Ectodermal cell (in vitro differentiated cells): ENCODE results near the gene TMEM219.

Experiments
- H3K27ac ChIP-seq: 2 replicates; pipeline ENCODE4 v1.7.0; 2013; ENCODE audit warnings: mild to moderate bottlenecking, low read depth, low read length; ENCODE audit not compliant: insufficient read depth, poor library complexity, severe bottlenecking
- H3K27me3 ChIP-seq: 2 replicates; pipeline ENCODE4 v1.7.0; 2013; ENCODE audit warnings: mild to moderate bottlenecking, low read length; ENCODE audit not compliant: insufficient read depth, control insufficient read depth, poor library complexity, severe bottlenecking
- H3K36me3 ChIP-seq: one replicate; pipeline ENCODE4 v1.7.0; 2013; ENCODE audit warnings: low read length; ENCODE audit not compliant: control insufficient read depth, insufficient read depth
- H3K4me1 ChIP-seq: one replicate; pipeline ENCODE4 v1.7.0; 2013; ENCODE audit warnings: low read length; ENCODE audit not compliant: control insufficient read depth, insufficient read depth
- H3K4me3 ChIP-seq: 2 replicates; pipeline ENCODE4 v1.7.0; 2013; ENCODE audit warnings: low read depth, low read length, control low read depth; ENCODE audit not compliant: insufficient read depth
- H3K9me3 ChIP-seq: 2 replicates; pipeline ENCODE4 v1.7.0; 2013; ENCODE audit warnings: mild to moderate bottlenecking, low read length, moderate library complexity; ENCODE audit not compliant: control insufficient read depth
- WGBS, 2 experiments: methylation state at CpG; one replicate each; pipeline ENCODE4 v1.1.7; 2013; ENCODE audit warnings: missing lambda C conversion rate in 2 of 2; 5-methylcytosine and 5-hydroxymethylcytosine counted together

Gene TMEM219

GRCh38 chr16:29995911-29996765 lies 34.3 kb downstream of the TMEM219 start, which contains the start of gene INO80E:
Gene INO80E (plus strand): TSS chr16:29996241. CDS start chr16:29996311, 70 bp downstream.
- WGBS, 2 experiments: 0 to 1% methylated on average over 65 of the region's 65 CpGs
- H3K27ac ChIP-seq: peak within 1 kb of the TSS; percentile 44
- H3K27me3 ChIP-seq: no peaks in the 10 kb centered on the region
- peaks cover 12% of the 10 kb centered on the region for H3K4me1 ChIP-seq
- no peaks in the 10 kb centered on the region for H3K9me3 ChIP-seq
- peaks cover 11% of the 10 kb centered on the region for H3K36me3 ChIP-seq
- peak within 1 kb of the TSS; percentile 90 for H3K4me3 ChIP-seq

- Histone ChIP-seq H3K4me3 (peak overlapping the region; percentile 90), H3K36me3 (peaks cover 8% of the 10 kb centered on the region), H3K4me1 (peaks cover 12% of the 10 kb centered on the region), H3K27ac (no peak overlapping the region), H3K9me3 (no peaks in the 10 kb centered on the region), H3K27me3 (no peaks in the 10 kb centered on the region)
- 36 to 39% methylated on average over 9 of the region's 9 CpGs for WGBS, 2 experiments
Observed at GRCh38 chr16:29996766-29997250, 34.9 kb downstream of the TMEM219 start.

DNA sequence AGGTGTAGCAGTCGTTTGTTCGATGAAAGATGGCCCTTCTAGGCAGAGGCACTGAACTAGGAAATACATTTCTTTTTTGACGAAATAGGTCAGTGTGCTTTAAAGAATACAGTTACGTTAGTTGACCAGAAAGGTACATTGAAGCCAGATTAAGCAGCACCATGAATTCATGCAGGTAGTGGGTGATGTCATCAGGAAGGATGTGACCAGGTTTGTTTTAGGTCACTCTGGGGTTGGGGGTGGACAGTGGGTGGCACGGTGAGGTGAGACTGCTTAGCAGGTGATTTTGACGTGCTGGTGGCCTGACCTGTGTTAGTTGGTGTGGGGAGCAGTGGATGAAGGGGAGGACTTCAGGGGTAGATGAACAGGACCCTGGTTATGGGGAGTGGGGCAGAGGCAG lies 37.7 kb downstream of the TMEM219 start:
- Histone ChIP-seq H3K4me3 (no peak overlapping the region), H3K27ac (no peak overlapping the region), H3K27me3 (no peaks in the 10 kb centered on the region), H3K36me3 (no peaks in the 10 kb centered on the region), H3K9me3 (no peaks in the 10 kb centered on the region), H3K4me1 (peaks cover 6% of the 10 kb centered on the region)
- 93 to 95% methylated on average over 6 of the region's 6 CpGs for WGBS, 2 experiments

GRCh38 chr16:30000735-30001631 lies 39.1 kb downstream of the TMEM219 start:
- Histone ChIP-seq H3K4me3 (no peak overlapping the region), H3K27ac (no peak overlapping the region), H3K9me3 (no peaks in the 10 kb centered on the region), H3K4me1 (peaks cover 4% of the 10 kb centered on the region), H3K36me3 (no peaks in the 10 kb centered on the region), H3K27me3 (no peaks in the 10 kb centered on the region)
- 75% methylated on average over 33 of the region's 33 CpGs for WGBS, 2 experiments

DNA sequence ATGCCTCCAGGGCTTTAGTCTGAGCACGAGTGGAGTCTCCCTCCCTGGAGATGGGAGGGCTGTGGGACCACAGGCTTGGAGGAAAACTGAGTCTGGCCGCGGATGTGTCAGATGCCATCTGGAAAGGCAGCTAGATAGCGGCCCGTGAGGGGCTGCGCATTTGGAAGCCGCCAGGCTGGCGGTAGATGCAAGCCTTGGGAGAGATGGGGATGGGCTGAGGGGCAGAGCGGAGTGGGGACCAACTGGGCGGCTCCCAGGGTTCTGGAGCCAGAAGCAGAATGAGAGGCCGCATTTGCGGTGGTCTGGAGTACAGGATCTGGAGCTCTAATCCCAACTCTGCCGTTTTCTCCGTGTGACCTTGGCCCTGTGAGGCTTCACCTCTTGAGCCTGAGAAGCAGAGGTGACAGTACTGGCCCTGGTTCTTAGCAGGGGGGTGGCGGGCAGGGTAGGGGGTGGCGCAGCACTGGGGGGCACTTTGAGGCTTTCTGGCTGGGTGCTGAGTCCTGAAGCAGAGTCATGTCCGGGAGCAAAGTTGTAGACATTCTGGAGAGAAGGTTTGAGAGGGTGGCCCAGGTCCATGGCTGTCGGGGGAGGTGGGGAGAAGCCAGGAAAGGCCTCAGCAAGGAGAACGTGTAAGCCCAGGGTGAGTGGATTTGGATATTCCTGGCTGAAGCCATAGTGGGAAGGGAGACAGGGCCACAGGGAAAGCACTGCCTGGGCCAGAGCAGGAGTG lies 40.9 kb downstream of the TMEM219 start:
- Histone ChIP-seq H3K27ac (no peak overlapping the region), H3K36me3 (no peaks in the 10 kb centered on the region), H3K4me1 (no peaks in the 10 kb centered on the region), H3K9me3 (no peaks in the 10 kb centered on the region), H3K27me3 (no peaks in the 10 kb centered on the region), H3K4me3 (no peak overlapping the region)
- WGBS, 2 experiments: 92% methylated on average over 19 of the region's 19 CpGs

DNA sequence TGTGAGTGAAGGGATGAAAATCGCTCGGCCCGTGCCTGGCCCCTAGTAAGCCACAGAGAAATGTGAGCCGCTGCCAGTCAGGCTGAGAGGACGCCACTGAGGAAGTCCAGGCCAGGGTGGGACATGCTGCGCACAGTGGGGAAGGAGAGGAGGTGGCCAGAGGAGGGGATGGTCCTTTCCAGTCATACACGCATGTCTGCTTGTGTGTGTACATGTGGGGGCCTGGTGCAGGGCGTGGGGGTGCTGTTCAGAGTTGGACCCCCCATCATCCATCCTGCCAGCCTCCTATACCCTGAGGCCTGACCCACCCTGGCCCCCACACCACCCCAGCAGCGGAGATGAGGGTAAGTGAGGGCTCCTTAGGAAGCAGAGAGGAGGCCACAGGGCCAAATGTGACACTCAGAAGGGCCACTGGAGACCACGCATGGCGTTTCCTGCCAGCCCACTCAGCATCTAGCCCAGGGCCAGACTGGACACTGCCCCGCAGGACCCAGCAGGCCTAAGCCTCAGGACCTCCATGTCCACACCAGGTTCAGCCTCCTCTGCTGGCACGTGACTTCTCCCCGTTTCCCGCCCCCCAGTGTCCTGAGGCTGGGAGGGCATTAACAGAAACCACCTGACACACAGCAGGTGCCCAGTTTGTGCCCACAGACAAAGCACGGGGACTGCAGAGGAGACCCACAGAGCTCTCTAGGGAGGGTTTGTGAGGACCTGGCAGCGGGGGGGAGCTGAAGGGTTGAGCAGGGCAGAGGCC lies 42.0 kb downstream of the TMEM219 start:
- 90 to 92% methylated on average over 17 of the region's 17 CpGs for WGBS, 2 experiments
- H3K4me1 ChIP-seq: no peaks in the 10 kb centered on the region

DNA sequence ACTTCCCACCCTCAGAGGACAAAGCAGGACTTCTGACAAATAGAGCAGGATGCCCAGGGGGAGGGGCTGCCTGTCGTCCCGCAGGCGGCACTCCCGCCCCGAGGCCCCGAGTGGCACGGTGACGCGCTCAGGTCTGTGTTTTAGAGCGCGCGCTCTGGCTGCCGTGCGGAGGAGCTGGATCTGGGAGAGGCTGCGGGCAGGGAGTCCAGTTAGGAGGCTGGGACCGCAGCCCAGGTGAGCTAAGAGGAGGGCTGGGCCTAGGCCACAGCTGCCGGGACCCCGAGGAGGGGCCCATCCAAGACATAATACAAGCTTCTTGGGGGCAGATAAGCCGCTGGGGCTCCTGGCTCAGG lies 42.5 kb downstream of the TMEM219 start:
- Histone ChIP-seq H3K36me3 (no peaks in the 10 kb centered on the region), H3K27me3 (peaks cover 3% of the 10 kb centered on the region), H3K4me3 (no peak overlapping the region), H3K9me3 (no peaks in the 10 kb centered on the region), H3K4me1 (peaks cover 2% of the 10 kb centered on the region), H3K27ac (no peak overlapping the region)
- 91 to 92% methylated on average over 19 of the region's 19 CpGs for WGBS, 2 experiments

More for the DNA sequence above, 42.0 kb downstream of the TMEM219 start:
- no peaks in the 10 kb centered on the region for H3K9me3 ChIP-seq
- no peaks in the 10 kb centered on the region for H3K36me3 ChIP-seq
- H3K27ac ChIP-seq: no peak overlapping the region
- no peak overlapping the region for H3K4me3 ChIP-seq
- no peaks in the 10 kb centered on the region for H3K27me3 ChIP-seq

- Histone ChIP-seq H3K4me3 (no peak overlapping the region), H3K27me3 (peaks cover 7% of the 10 kb centered on the region), H3K27ac (no peak overlapping the region), H3K4me1 (peaks cover 6% of the 10 kb centered on the region), H3K9me3 (no peaks in the 10 kb centered on the region), H3K36me3 (no peaks in the 10 kb centered on the region)
- WGBS, 2 experiments: 80% methylated on average over 11 of the region's 11 CpGs
Observed at GRCh38 chr16:30004811-30005242, 42.9 kb downstream of the TMEM219 start.

DNA sequence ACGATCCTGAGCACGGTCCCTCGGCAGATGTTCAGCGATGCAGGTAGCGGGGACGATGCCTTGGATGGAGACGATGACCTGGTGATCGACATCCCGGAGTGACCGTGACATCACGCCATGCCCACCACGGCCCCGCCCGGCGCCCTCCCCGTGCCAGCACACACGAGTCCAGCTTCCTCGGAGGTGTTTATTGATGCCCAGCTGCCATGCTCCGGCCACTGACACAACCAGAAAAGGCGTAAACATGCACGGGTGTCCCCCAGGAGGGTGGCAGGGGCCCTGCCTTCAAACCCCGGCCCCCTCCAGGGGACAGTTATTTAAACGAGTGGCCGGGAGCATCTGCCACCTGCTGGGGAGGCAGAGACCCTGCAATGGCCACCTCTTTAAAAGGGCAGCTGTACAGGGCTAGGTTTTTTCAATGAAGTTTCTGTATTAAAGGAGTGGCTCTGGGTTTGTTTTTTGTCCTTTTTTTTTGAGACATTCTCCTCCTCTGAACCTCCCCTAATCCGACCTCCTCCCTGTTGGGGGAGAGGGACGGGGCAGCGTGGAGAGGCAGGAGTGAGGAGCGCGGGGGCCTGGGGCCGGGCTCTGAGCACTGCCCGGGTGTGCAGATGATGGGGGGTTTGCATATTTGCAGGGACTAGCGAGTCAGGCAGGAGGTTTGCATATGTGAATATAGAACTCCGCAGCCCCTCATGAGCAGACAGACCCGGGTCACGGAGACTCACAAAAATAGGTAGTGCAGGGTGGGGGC lies 43.6 kb downstream of the TMEM219 start:
- Histone ChIP-seq H3K27me3 (peaks cover 14% of the 10 kb centered on the region), H3K4me3 (no peak overlapping the region)

More for the DNA sequence above, 43.6 kb downstream of the TMEM219 start:
- H3K27ac ChIP-seq: no peak overlapping the region
- H3K9me3 ChIP-seq: no peaks in the 10 kb centered on the region
- H3K4me1 ChIP-seq: peaks cover 13% of the 10 kb centered on the region
- 80 to 85% methylated on average over 35 of the region's 35 CpGs for WGBS, 2 experiments
- no peaks in the 10 kb centered on the region for H3K36me3 ChIP-seq
